BJ (cell line): ENCODE data around the gene ITPKC. TPM values are rescaled to one million over a fixed set of nuclear protein-coding genes. Genes with fewer than 3 reads are reported as not detected.

Source experiments
- CTCF ChIA-PET: fragments of 350-600 bp; formaldehyde crosslinking; extraction: SDS; loops from one replicate; lab custom pipeline; 2021; ENCODE audit warnings: antibody characterized with exemption, inconsistent platforms; lab: Yijun Ruan, JAX
- POLR2A ChIA-PET: fragments of 300-600 bp; sonication (Branson Sonifier 250); formaldehyde crosslinking; extraction: SDS; loops from one replicate; lab custom pipeline; 2021; ENCODE audit warnings: antibody characterized with exemption; lab: Charles Lee
- DNase-seq: peaks from one replicate; pipeline ENCODE4 v3.0.0-alpha.2; 2011; ENCODE audit warnings: low read depth
- H3K27me3 ChIP-seq: 2 replicates; pipeline ENCODE4 v1.6.0; 2011; ENCODE audit warnings: low read length; ENCODE audit not compliant: control insufficient read depth, insufficient read depth
- H3K36me3 ChIP-seq: 2 replicates; pipeline ENCODE4 v1.5.1; 2011; ENCODE audit warnings: low read length; ENCODE audit not compliant: control insufficient read depth, insufficient read depth
- H3K4me3 ChIP-seq: 2 replicates; pipeline ENCODE4 v1.5.1; 2011; ENCODE audit warnings: low read depth, mild to moderate bottlenecking, control low read depth, low read length
- polyA plus RNA-seq: library from polyadenylated mRNA; depleted of rRNA; stranded (reverse); fragments of >200 nt; gene quantifications from 2 replicates; pipeline ENCODE4 v1.2.3, GENCODE V29; 2011
- TF ChIP-seq, protein P1 (sequence below): IDR thresholded peaks from 2 replicates; pipeline ENCODE4 v1.5.1; 2011; ENCODE audit warnings: low read depth, mild to moderate bottlenecking, control low read depth, inconsistent platforms, low read length, moderate library complexity; ENCODE audit not compliant: insufficient read depth

Gene ITPKC
- polyA plus RNA-seq, 1 experiment, result 11.9 TPM

DNA sequence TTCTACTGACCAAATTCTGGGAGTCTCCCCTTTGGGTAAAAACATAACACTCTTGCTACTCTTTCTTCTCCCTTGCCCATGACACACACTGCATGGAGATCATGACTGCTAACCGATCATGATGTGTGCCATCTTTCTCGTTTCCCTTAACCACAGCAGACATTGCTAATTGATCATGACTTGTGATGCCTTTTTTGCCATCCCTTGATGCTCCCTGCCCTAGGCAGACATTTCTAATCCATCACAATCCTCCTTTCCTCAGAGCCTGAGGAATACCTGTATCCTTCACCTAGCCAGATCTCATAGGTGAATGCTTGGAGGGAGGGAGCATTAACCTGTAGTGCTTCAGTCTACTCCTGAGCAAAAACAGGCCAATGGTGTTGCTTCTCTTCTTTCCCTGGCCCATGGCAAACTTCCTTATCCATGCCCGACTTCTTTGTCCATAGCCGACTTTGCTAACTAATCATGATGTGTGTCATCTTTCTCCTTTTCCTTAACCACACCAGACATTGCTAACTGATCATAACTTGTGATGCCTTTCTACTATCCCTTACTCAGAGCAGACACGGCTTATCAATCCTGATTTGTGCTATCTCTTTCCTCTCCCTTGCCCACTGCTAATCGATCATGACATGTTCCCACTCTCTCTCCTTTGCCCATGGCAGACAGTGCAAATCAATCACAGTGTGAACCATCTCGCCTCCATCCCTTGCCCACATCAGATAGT, 44.2 kb upstream of the ITPKC start:
- POLR2A ChIA-PET, result no interaction called here
- CTCF ChIA-PET, result interaction anchor here (1.2 to 2.5 kb wide), 3 partner anchors 10 to 134 kb away, joined by 4 to 11 read pairs (median 5); no protein-coding TSS in a partner anchor
- Histone ChIP-seq H3K36me3 (peaks cover 65% of the 10 kb centered on the region), H3K4me3 (no peak overlapping the region), H3K27me3 (no peaks in the 10 kb centered on the region)
- no peak for DNase-seq
- TF ChIP-seq, protein P1, sequence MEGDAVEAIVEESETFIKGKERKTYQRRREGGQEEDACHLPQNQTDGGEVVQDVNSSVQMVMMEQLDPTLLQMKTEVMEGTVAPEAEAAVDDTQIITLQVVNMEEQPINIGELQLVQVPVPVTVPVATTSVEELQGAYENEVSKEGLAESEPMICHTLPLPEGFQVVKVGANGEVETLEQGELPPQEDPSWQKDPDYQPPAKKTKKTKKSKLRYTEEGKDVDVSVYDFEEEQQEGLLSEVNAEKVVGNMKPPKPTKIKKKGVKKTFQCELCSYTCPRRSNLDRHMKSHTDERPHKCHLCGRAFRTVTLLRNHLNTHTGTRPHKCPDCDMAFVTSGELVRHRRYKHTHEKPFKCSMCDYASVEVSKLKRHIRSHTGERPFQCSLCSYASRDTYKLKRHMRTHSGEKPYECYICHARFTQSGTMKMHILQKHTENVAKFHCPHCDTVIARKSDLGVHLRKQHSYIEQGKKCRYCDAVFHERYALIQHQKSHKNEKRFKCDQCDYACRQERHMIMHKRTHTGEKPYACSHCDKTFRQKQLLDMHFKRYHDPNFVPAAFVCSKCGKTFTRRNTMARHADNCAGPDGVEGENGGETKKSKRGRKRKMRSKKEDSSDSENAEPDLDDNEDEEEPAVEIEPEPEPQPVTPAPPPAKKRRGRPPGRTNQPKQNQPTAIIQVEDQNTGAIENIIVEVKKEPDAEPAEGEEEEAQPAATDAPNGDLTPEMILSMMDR, result no peak

DNA sequence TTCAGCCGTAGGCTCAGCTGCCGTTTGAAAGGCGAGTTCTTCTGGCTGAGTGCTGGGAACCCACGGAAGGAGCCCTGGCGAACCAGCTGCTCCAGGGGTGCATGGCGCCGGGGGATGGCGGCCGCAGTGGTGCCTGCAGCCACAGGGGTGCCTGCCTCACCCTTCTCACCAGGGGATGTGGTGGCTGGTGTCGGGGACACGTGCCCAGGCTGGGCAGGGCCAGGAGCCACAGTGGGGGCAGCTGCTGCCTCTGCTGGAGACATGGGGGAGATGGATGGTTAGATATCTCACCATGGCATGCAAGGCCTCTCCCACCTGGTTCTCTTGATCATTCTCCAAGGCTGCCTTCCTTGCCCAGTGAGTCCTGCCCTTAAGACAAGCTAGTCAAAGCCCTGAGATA, 43.5 kb upstream of the ITPKC start:
- no peak for DNase-seq
- CTCF ChIA-PET, result interaction anchor here (1.0 to 2.4 kb wide), 3 partner anchors 8 to 11 kb away, joined by 3 to 11 read pairs (median 4); no protein-coding TSS in a partner anchor
- TF ChIP-seq, protein P1, result no peak
- H3K27me3 ChIP-seq, result no peaks in the 10 kb centered on the region
- H3K36me3 ChIP-seq, result peaks cover 68% of the 10 kb centered on the region
- POLR2A ChIA-PET, result no interaction called here
- H3K4me3 ChIP-seq, result no peak overlapping the region

DNA sequence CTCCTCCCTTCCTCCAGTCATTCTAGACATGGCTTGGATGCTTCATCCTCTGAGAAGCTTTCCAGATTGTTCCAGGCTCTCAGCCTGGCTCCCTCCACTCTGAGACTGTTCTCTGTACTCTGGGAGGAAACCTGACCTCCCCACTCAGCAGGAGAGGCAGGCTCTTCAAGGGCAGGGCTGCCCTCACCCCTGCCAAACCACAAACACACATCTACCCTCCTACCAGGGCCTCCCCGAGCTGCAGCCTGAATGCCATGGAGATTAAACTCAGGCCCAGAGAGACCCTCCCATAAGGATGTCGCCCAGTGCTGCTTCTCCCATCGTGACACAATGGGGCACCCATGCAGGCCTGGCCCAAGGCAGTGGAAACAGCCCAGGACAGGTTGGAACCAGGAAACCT, 42.6 kb upstream of the ITPKC start:
- TF ChIP-seq, protein P1, result no peak
- Histone ChIP-seq H3K27me3 (no peaks in the 10 kb centered on the region), H3K36me3 (peaks cover 65% of the 10 kb centered on the region), H3K4me3 (no peak overlapping the region)
- no peak for DNase-seq
- POLR2A ChIA-PET, result interaction anchor here (0.7 kb wide), 1 partner anchor 704 kb away, joined by 11 read pairs; no protein-coding TSS in a partner anchor
- CTCF ChIA-PET, result interaction anchor here (1.0 to 2.4 kb wide), 4 partner anchors 9 to 13 kb away, joined by 3 to 11 read pairs (median 4); no protein-coding TSS in a partner anchor

DNA sequence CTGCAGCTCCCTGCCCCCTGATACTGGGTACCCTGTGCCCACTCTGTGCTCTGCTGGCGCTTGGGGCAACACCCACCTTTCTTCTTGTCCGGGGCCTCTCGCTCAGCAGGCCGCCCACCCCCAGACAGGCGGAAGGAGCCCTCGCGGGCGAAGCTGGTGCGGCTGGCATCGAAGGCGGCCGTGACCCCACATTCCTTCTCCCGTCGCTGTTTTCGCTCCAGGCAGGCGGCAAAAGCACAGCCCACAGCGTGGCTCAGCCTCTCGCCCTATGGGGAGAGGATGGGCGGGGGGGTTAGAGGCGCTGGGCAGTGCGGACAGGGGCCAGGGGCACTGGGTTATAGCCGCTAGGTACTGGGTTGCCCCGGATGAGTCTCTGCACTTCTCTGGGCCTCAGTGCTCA, 39.8 kb upstream of the ITPKC start:
- DNase-seq, result no peak
- H3K36me3 ChIP-seq, result peaks cover 51% of the 10 kb centered on the region
- no peak overlapping the region for H3K4me3 ChIP-seq
- H3K27me3 ChIP-seq, result no peaks in the 10 kb centered on the region
- POLR2A ChIA-PET, result no interaction called here
- CTCF ChIA-PET, result no interaction called here
- TF ChIP-seq, protein P1, result no peak

DNA sequence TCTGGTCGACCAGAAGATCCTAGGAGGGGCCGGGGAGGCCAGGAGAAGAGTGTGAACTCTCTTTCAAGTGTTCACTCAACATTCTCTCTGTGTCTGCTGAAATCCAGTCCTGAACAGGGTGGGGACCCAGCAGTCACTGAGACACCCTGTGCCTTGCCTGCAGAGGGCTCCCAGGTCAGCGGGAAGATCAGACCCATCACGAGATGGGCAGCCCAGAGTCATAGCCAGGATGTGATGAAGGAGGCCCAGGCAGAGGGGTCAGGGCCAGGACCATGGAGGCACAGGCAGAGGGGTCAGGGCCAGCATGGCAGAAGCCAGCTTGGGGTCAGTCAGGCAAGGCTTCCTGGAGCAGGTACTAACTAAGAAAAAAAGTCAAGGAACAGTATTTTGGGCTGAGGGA, 35.9 kb upstream of the ITPKC start:
- H3K36me3 ChIP-seq, result peaks cover 49% of the 10 kb centered on the region
- POLR2A ChIA-PET, result no interaction called here
- no peak for DNase-seq
- CTCF ChIA-PET, result interaction anchor here (1.0 kb wide), 1 partner anchor 126 kb away, joined by 3 read pairs; no protein-coding TSS in a partner anchor
- no peak overlapping the region for H3K4me3 ChIP-seq
- no peaks in the 10 kb centered on the region for H3K27me3 ChIP-seq
- TF ChIP-seq, protein P1, result no peak
